Measurements from ENCODE around the gene B3GAT1. TPM values are rescaled to one million over a fixed set of nuclear protein-coding genes. Genes with fewer than 3 reads are reported as not detected.

B3GAT1 gene
- total and polyA plus RNA-seq, 2 of the 13 experiments (the other 11 are each of a cell fraction or from before 2014, with no cell fraction given): not detected

- H3K4me2 ChIP-seq (ENCODE audit: low read depth, low read length): no peak overlapping the region
- DNase-seq (ENCODE audit: low spot score) (no peak), FAIRE-seq (no peak), ATAC-seq (no peak)
- no peak overlapping the region for H3K9ac ChIP-seq (ENCODE audit: insufficient read depth, low read depth, low read length)
- WGBS (ENCODE audit: low lambda C conversion rate): 25% methylated on average over 6 of the region's 8 CpGs
- H3K4me3 ChIP-seq (replicated peaks in 1 of 3; ENCODE audit: insufficient read depth in 1 of 3, low read depth in 2 of 3, low read length in 3 of 3): no peak overlapping the region
- no peaks in the 10 kb centered on the region for H3K36me3 ChIP-seq (replicated peaks in 1 of 2; ENCODE audit: control insufficient read depth in 1 of 2, insufficient read depth in 2 of 2, low read length in 2 of 2)
- TF ChIP-seq ZNF33B (CRISPR knock-in tag; IDR thresholded peaks at IDR 0.05): no peak
- no peak for TF ChIP-seq NCOA2 (CRISPR knock-in tag; IDR thresholded peaks at IDR 0.05)
- TF ChIP-seq ZNF569 (CRISPR knock-in tag; IDR thresholded peaks at IDR 0.05; ENCODE audit: borderline replicate concordance): no peak
- no peak for TF ChIP-seq TRIM24 (CRISPR knock-in tag; IDR thresholded peaks at IDR 0.05)
- TF ChIP-seq NFKBIZ (CRISPR knock-in tag; IDR thresholded peaks at IDR 0.05): no peak
- TF ChIP-seq REPIN1 (CRISPR knock-in tag; IDR thresholded peaks at IDR 0.05; ENCODE audit: borderline replicate concordance, low read depth): no peak
- no peak for TF ChIP-seq ZNF775 (CRISPR knock-in tag; IDR thresholded peaks at IDR 0.05; ENCODE audit: borderline replicate concordance)
- no peak for TF ChIP-seq HOXA7 (CRISPR knock-in tag; IDR thresholded peaks at IDR 0.05)
- no peak for TF ChIP-seq GATAD2A (CRISPR knock-in tag; IDR thresholded peaks at IDR 0.05)
- TF ChIP-seq GMEB1 (CRISPR knock-in tag; IDR thresholded peaks at IDR 0.05; ENCODE audit: borderline replicate concordance): no peak
- no peak for TF ChIP-seq STAG1 (CRISPR knock-in tag; IDR thresholded peaks at IDR 0.05)
- no peak for TF ChIP-seq ATF2 (CRISPR knock-in tag; IDR thresholded peaks at IDR 0.05)
- TF ChIP-seq YY1 (IDR thresholded peaks at IDR 0.05; ENCODE audit: insufficient read depth, insufficient replicate concordance, low read depth, low read length): no peak
- H3K79me2 ChIP-seq (ENCODE audit: insufficient read depth, low read length): no peaks in the 10 kb centered on the region
- ChIA-PET POLR2A (no interaction called here), CTCF (ENCODE audit: low intra/inter-chr PET ratio, low total read pairs) (no interaction called here)
- no peaks in the 10 kb centered on the region for H4K20me1 ChIP-seq (ENCODE audit: insufficient read depth, low read length)
- peaks cover 6% of the 10 kb centered on the region for H3K4me1 ChIP-seq (ENCODE audit: insufficient read depth, low read length)
- in situ Hi-C loops (cut with HindIII; ENCODE audit: extremely low pct_ligation_motif_present, low pct_unique_long_range_greater_than_20kb) (no loop called here), intact Hi-C loops (cut with micrococcal nuclease; ENCODE audit: unreplicated experiment) (no loop called here)
- H2AFZ ChIP-seq (ENCODE audit: low read length): no peak overlapping the region
- no peaks in the 10 kb centered on the region for H3K9me3 ChIP-seq (ENCODE audit: low read length)
- H3K27me3 ChIP-seq (ENCODE audit: control insufficient read depth in 1 of 2, insufficient read depth in 2 of 2, low read length in 2 of 2): peaks cover 11 to 38% of the 10 kb centered on the region in 2 experiments
- H3K27ac ChIP-seq (ENCODE audit: extremely low read length, insufficient read depth, low read length): no peak overlapping the region
- BruUV-seq (replicated peaks): no TSS peak
Measured at GRCh38 chr11:134357545-134357839, 54.5 kb downstream of the B3GAT1 start.
